ENCODE results near the gene NCOR1. TPM values are rescaled to one million over a fixed set of nuclear protein-coding genes. Genes with fewer than 3 reads are reported as not detected.

Gene NCOR1
- total and polyA plus RNA-seq, 9 of the 15 experiments (the other 6 are each of a cell fraction or from before 2014, with no cell fraction given), result 20.2 to 66.5 (median 50.9) TPM

DNA sequence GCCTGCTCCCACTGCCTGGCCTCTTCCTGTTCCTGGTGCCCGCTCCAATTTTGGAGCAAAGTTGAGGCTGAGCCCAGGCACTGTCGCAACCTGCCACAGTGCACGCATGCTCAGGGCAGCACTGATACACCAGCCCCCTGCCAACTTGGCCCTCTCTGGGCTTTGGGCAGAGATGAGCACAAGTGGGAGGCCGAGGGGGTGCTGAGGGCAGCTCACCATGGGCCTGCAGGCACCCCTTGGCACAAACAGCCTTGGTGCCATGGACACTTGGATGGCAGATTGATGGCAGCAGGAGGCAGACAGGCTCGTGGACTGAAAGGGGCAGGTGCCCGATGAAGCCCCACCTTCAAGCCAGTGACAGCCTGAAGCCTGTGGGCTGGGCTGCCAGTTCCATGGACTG is 44.6 kb upstream of the NCOR1 start:
- Histone ChIP-seq H3K4me3 (no peak overlapping the region), H4K20me1 (replicated peaks; ENCODE audit: control insufficient read depth, insufficient read depth, low read length) (no peaks in the 10 kb centered on the region), H2AFZ (ENCODE audit: low read depth, low read length) (no peak overlapping the region), H3K4me1 (replicated peaks in 1 of 2; ENCODE audit: control insufficient read depth in 2 of 2, insufficient read depth in 2 of 2, low read length in 2 of 2) (no peaks in the 10 kb centered on the region; a peak in 2 of 5 replicates), H3K27me3 (ENCODE audit: control insufficient read depth in 2 of 2, insufficient read depth in 2 of 2, low read length in 2 of 2) (no peaks in the 10 kb centered on the region), H3K9ac (ENCODE audit: insufficient read depth in 1 of 2, low read depth in 2 of 2, low read length in 2 of 2) (no peak overlapping the region), H3K27ac (ENCODE audit: extremely low read depth, low read depth, low read length) (no peak overlapping the region), H3K9me1 (ENCODE audit: control insufficient read depth, insufficient read depth, low read length) (no peaks in the 10 kb centered on the region), H3K79me2 (ENCODE audit: control insufficient read depth, insufficient read depth, low read length) (no peaks in the 10 kb centered on the region), H3K9me3 (replicated peaks; ENCODE audit: control insufficient read depth, insufficient read depth, low read depth, low read length) (no peaks in the 10 kb centered on the region), H3K4me2 (ENCODE audit: insufficient read depth, low read length) (no peak overlapping the region), H3K36me3 (ENCODE audit: control insufficient read depth, insufficient read depth, low read length) (no peaks in the 10 kb centered on the region)
- ChIA-PET CTCF (ENCODE audit: low intra/inter-chr PET ratio) (no interaction called here), POLR2A (no interaction called here)
- ATAC-seq (no peak), DNase-seq (ENCODE audit: extremely low read depth in 1 of 4, low spot score in 3 of 4) (no peak), FAIRE-seq (no peak)
- 100% methylated on average over 3 of the region's 6 CpGs for WGBS (ENCODE audit: insufficient coverage, low coverage, missing lambda C conversion rate)
- TF ChIP-seq HMGXB4 (CRISPR knock-in tag; IDR thresholded peaks at IDR 0.05), result no peak
- no peak for TF ChIP-seq NR4A1 (CRISPR knock-in tag; IDR thresholded peaks at IDR 0.05)
- TF ChIP-seq NR4A1 (tag; IDR thresholded peaks at IDR 0.05), result no peak
- TF ChIP-seq FIP1L1 (IDR thresholded peaks at IDR 0.05; ENCODE audit: low read depth, low read length, poor library complexity, severe bottlenecking), result no peak
- TF ChIP-seq BDP1 (IDR thresholded peaks at IDR 0.05; ENCODE audit: insufficient read depth, insufficient read length), result no peak
- TF ChIP-seq ZKSCAN3 (CRISPR knock-in tag; IDR thresholded peaks at IDR 0.05), result no peak
- intact Hi-C loops (cut with micrococcal nuclease) (no loop called here), in situ Hi-C loops (cut with MboI) (no loop called here)
- no TSS peak for BruUV-seq (replicated peaks)
